GM12872 (cell line): ENCODE measurements around the gene PAX5.

ENCODE experiments used
- TF ChIP-seq, protein P1 (sequence below): IDR thresholded peaks from 3 replicates; pipeline ENCODE4 v1.5.1; 2011; ENCODE audit warnings: low read depth, mild to moderate bottlenecking, low read length, moderate library complexity; ENCODE audit not compliant: insufficient read depth

Gene PAX5

DNA sequence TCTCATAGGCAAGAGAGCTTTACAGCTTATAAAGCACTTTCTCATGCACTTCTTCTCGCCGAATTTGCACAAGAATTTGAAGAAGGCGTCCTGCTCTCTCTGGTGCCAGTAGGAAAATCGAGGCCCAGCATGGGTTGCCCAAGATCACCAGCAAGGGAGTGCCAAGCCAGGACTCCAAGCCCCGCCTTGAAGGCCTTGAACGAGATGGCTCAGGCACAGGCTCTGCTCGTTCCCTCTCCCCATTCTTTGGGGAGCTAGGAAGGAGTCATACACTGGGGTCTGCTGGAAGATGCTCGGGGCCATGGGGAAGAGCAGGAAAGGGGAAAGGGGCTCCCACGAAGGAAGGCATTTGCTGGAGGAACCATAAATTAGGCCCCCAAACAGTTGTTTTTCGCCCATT is 46.7 kb downstream of the PAX5 start:
- TF ChIP-seq, protein P1, sequence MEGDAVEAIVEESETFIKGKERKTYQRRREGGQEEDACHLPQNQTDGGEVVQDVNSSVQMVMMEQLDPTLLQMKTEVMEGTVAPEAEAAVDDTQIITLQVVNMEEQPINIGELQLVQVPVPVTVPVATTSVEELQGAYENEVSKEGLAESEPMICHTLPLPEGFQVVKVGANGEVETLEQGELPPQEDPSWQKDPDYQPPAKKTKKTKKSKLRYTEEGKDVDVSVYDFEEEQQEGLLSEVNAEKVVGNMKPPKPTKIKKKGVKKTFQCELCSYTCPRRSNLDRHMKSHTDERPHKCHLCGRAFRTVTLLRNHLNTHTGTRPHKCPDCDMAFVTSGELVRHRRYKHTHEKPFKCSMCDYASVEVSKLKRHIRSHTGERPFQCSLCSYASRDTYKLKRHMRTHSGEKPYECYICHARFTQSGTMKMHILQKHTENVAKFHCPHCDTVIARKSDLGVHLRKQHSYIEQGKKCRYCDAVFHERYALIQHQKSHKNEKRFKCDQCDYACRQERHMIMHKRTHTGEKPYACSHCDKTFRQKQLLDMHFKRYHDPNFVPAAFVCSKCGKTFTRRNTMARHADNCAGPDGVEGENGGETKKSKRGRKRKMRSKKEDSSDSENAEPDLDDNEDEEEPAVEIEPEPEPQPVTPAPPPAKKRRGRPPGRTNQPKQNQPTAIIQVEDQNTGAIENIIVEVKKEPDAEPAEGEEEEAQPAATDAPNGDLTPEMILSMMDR, result no peak

DNA sequence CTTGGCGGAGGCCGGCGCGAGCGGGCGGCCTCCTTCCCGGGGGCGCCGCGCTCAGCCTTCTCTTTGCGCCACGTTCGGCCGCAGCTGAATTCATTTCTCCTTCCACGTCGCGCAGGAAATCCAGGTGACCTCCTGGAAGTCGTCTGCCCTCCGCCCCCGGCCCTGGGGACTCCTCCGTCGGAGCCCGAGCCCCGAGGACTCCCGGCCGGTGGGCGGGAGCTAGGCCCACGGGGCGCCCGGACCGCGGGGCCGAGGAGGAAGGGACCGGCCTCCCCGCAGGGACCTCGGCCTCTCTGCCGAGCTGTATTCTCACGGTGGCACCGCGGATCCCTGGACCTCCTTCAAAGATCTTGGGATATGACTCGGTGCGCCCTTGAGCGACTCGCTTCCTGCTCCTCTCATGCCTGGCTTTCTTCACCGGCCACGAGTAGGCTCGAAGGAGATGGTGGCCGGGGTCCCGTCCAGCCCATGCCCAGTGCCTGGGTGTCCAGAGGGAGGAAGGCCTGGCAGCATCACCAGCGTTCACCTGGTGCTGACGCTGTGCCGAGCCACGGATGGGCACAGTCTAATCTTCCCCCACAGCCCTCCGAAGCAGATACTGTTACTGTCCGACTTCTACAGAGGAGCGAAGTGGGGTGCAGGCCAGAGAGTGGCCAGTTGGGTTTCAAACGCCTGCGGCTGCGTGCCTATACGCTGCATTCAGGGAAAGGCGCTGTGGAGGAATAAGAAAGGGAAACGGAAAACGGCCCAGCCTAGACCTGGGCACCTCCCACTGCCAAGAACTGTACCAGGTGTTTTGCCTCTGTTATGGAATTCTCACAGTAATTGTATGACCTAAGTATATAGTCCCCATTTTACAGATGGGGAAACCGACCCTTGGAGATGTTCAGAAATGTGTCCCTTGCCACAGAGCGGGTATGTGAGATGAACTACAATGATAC is 47.3 kb downstream of the PAX5 start:
- TF ChIP-seq, protein P1, result no peak

DNA sequence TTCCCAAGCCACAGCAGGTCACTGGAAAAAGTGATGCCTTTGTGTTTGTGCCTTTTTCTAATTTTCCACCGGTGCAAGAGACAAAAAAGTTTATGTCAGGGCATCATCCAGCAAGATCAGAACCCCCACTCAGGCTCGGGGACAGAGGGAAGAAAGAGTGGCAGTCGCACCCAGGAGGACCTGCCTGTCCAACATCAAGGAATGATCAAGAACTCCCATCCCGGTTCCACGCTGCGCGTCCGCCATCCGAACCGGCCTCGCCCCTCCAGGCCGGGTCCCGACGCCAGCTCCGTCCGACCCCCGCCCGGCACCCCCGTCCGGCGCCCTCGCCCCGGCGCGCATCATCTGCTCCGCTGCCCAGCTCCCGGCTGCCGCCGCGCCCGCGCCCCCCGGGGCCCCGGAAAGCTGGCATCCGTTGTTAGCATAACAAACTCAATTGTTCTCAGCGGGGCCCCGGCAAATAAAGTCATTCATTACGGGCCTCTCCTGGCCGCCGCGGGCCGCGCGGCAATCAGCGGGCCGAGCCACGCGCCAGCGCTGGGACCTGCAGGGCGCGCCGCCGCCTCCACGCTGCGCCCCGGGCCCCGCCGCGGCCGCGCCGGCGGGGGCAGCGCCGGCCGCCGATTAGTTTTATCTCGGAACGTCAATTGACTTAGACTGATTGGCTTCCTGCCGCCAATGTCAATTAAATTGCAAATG is 48.1 kb downstream of the PAX5 start:
- TF ChIP-seq, protein P1, result no peak

DNA sequence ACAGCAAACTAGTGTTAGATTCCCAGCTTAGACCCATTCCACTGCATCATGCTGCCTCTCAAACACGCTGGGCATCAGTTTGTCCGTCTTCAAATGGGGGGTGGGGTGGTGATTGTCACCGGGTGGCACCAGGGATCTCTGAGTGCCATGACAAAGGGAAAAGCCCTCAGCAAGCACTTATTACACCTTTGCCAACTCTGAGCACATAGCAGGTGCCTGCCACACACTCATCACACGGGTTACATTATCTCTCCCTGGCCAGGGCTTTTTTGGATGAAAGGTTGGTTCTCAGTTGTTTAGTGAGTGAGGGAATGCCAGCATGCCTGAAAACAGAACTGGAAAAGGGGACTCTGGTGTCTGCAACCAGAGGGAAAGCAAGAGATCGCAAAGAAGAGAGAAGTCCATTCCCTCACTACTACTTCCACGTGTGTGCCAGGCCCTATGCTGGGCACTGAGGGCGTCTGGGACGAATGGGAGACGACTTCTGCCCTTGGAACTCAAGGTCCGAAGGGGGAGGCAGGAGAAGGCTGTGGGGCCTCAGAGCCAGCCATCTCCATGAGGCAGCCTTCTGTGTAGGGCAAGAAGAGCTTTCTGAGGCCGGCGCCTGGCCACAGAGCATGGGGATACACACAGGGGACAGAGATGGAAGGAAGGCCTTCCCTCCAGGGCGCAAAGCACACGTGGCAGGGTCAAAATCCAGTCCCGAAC is 48.9 kb downstream of the PAX5 start:
- TF ChIP-seq, protein P1, result no peak

DNA sequence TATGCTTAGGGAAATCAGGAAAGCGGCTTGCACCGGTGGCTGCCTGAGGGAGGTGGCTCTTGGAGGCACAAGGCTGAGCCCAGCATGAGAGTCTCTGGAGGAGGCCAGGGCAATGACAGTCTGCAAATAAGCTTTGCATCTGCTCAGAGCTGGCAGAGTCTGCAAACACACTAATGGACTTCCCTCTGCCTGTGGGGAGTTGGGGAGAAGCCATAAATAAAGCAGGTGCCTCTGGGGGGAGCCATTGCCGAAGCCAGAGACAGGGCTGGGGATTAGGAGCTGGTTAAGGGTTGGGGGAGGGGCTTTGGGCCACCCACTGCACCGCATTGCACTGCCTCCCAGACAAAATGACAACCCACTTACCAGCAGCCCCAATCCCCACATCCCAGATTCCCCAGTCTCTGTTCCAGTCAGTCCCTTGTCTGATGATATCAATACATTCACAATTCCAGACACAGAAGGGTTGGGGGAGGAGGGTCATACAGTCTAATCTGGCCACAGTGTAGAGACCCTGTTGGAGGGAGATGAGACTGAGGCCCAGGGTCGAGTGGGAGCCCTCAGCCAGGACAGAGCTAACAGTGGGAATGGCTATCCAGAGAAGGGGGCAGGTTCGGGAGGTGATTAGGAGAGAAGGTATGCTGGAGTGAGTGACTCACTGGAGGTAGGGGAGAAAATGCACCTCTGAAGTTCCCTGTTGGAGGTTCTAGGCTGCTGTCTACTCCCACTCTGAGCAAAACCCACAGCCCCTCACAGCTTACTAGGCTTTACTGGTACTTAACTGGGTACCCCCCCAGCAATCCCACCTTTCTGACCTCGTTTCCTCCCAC is 53.7 kb downstream of the PAX5 start:
- TF ChIP-seq, protein P1, result peak; percentile 46

DNA sequence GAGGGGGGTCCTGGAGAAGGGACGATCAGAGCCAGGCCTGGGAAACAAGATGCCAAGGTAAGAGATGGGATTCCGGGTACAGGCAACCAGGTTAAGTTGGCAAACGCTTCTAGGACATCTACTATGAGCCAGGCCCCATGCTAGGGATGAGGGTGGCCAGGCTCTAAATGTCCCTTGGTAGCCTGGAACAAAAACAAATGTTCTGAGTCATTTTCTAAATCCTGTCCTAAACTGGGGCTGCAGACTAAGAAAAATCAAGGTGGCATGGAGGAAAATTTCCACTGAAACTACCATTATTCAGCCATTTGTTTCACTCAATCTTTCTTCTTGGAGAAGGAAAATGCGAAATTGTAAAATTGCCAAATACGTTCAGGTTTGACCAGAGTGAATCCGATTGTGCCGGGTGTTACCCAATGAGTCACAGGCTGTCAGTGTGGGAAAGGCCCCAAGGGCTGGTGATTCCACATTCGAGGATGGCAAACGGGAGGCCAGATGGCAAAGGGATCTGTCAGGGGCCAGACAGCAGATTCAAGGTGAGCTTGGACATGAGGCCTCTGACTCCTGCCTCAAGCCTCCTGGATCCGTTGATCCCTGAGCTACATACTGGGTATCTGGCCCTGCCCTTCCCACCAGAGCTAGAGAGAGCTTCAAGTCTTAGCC is 57.6 kb downstream of the PAX5 start:
- TF ChIP-seq, protein P1, result no peak
